ENCODE data around the gene MSRB2. TPM values are rescaled to one million over a fixed set of nuclear protein-coding genes. Genes with fewer than 3 reads are reported as not detected.

MSRB2 gene
- total RNA-seq, 4 donors from 2014 or later = 24.3 to 43.5 (median 29.4) TPM

DNA sequence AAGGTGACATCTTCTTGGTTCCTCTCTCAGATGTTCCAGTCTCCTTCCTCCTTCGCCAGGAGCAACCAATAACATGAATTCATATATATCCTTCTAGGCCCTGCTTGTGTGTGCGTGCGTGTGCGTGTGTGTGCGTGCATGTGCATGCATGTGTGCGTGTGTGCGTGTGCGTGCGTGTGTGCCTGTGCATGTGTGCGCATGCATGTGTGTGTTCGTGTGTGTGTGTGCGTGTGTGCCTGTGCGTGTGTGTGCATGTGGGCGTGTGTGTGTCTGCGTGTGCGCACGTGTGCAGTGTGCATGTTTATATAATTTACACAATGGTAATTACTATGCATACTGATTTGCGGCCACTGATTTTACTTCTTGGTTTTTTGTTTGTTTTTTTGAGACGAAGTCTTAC lies 52.8 kb downstream of the MSRB2 start:
- intact Hi-C loops (cut with DNase I; ENCODE audit: low total_unique reads) = no loop called here
- no peak overlapping the region for H3K27ac ChIP-seq
- H3K27me3 ChIP-seq = peaks cover 0 to 3% (median 0%) of the 10 kb centered on the region in 3 donors
- no peaks in the 10 kb centered on the region for H3K36me3 ChIP-seq
- no peak overlapping the region for H3K4me3 ChIP-seq
- H3K4me1 ChIP-seq = no peaks in the 10 kb centered on the region
- DNase-seq (no peak), ATAC-seq (no peak)
- no peaks in the 10 kb centered on the region for H3K9me3 ChIP-seq
- in situ Hi-C loops (cut with MboI; ENCODE audit: low sequenced_read_pairs in 4 of 4) = no loop called here
- no peak for TF ChIP-seq CTCF (IDR thresholded peaks at IDR 0.05 in 4 of 5, conservative IDR thresholded peaks at IDR 0.05 in 1 of 5)
- TF ChIP-seq POLR2A (IDR thresholded peaks at IDR 0.05) = no peak

- no peak for TF ChIP-seq CTCF (IDR thresholded peaks at IDR 0.05 in 4 of 5, conservative IDR thresholded peaks at IDR 0.05 in 1 of 5)
- TF ChIP-seq POLR2A (IDR thresholded peaks at IDR 0.05) = no peak
- intact Hi-C loops (cut with DNase I; ENCODE audit: low total_unique reads) (no loop called here), in situ Hi-C loops (cut with MboI; ENCODE audit: low sequenced_read_pairs in 4 of 4) (loop anchor here in 1 of 4 donors (25.0 kb wide), 1 partner anchor 1412 kb away; no protein-coding TSS in a partner anchor)
- Histone ChIP-seq H3K9me3 (no peaks in the 10 kb centered on the region), H3K36me3 (no peaks in the 10 kb centered on the region), H3K4me3 (no peak overlapping the region), H3K4me1 (no peaks in the 10 kb centered on the region), H3K27me3 (peaks cover 0 to 3% (median 0%) of the 10 kb centered on the region in 3 donors), H3K27ac (no peak overlapping the region)
- DNase-seq (no peak), ATAC-seq (no peak)
These were observed 54.7 kb downstream of the MSRB2 start for GRCh38 chr10:23150091-23150490.

DNA sequence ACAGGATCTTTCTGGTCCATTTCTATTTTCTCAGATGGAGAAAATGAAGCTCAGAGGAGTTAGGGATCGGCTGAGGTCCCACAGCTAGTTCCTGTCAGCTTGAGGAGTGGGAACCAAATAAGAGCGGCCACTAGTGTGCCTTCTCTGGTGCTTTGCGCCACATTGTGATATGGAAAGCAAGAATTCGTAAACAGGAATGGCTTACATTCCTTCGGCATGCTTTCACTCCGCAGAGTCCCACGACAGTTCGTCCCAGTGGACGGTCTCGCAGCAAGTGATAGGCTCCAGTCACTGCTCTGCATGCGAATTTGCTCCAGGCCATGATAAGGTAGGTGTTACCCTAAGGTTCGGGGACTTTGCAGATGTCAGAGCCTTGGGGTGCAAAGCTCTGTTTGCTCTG lies 55.2 kb downstream of the MSRB2 start:
- DNase-seq (no peak), ATAC-seq (no peak)
- in situ Hi-C loops (cut with MboI; ENCODE audit: low sequenced_read_pairs in 4 of 4) = loop anchor here in 1 of 4 donors (25.0 kb wide), 1 partner anchor 1412 kb away; no protein-coding TSS in a partner anchor
- TF ChIP-seq POLR2A (IDR thresholded peaks at IDR 0.05) = no peak
- no peak for TF ChIP-seq CTCF (IDR thresholded peaks at IDR 0.05 in 4 of 5, conservative IDR thresholded peaks at IDR 0.05 in 1 of 5)
- Histone ChIP-seq H3K36me3 (no peaks in the 10 kb centered on the region), H3K4me3 (no peak overlapping the region), H3K27ac (no peak overlapping the region), H3K4me1 (no peaks in the 10 kb centered on the region), H3K9me3 (no peaks in the 10 kb centered on the region), H3K27me3 (peaks cover 0 to 3% (median 0%) of the 10 kb centered on the region in 3 donors)
- intact Hi-C loops (cut with DNase I; ENCODE audit: low total_unique reads) = no loop called here

GRCh38 chr10:23151071-23151470 lies 55.7 kb downstream of the MSRB2 start:
- in situ Hi-C loops (cut with MboI; ENCODE audit: low sequenced_read_pairs in 4 of 4) (loop anchor here in 1 of 4 donors (25.0 kb wide), 1 partner anchor 1411 kb away; no protein-coding TSS in a partner anchor), intact Hi-C loops (cut with DNase I; ENCODE audit: low total_unique reads) (no loop called here)
- Histone ChIP-seq H3K4me3 (no peak overlapping the region), H3K36me3 (no peaks in the 10 kb centered on the region), H3K4me1 (no peaks in the 10 kb centered on the region), H3K9me3 (no peaks in the 10 kb centered on the region), H3K27me3 (peaks cover 0 to 3% (median 0%) of the 10 kb centered on the region in 3 donors), H3K27ac (no peak overlapping the region)
- DNase-seq = no peak
- ATAC-seq = no peak
- TF ChIP-seq POLR2A (IDR thresholded peaks at IDR 0.05) (no peak), CTCF (IDR thresholded peaks at IDR 0.05 in 4 of 5, conservative IDR thresholded peaks at IDR 0.05 in 1 of 5) (no peak)

DNA sequence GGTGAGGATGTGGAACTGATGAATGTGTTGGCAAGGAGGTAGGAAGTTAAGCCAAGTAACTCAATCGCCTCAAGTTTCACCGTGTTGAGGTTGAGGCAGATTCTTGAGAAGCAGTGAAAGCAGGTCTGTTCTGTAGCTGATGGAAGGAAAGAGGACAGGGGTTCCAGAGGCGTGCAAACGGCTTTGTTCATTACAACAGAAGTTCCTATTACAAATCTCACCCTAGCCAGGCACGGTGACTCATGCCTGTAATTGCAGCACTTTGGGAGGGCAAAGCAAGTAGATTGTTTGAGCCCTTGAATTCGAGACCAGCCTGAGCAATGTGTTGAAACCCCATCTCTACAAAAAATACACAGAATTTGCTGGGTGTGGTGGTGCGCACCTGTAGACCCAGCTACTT lies 59.8 kb downstream of the MSRB2 start:
- Histone ChIP-seq H3K4me3 (no peak overlapping the region), H3K36me3 (no peaks in the 10 kb centered on the region), H3K27me3 (peaks cover 0 to 5% (median 0%) of the 10 kb centered on the region in 3 donors), H3K27ac (no peak overlapping the region), H3K4me1 (no peaks in the 10 kb centered on the region), H3K9me3 (no peaks in the 10 kb centered on the region)
- no peak for ATAC-seq
- TF ChIP-seq POLR2A (IDR thresholded peaks at IDR 0.05) (no peak), CTCF (IDR thresholded peaks at IDR 0.05 in 4 of 5, conservative IDR thresholded peaks at IDR 0.05 in 1 of 5) (no peak)
- intact Hi-C loops (cut with DNase I; ENCODE audit: low total_unique reads) (no loop called here), in situ Hi-C loops (cut with MboI; ENCODE audit: low sequenced_read_pairs in 4 of 4) (loop anchor here in 1 of 4 donors (25.0 kb wide), 1 partner anchor 1407 kb away; no protein-coding TSS in a partner anchor)
- DNase-seq = no peak
